NCI-H1930 (cell line): Measurements from ENCODE around the gene VAV2.

Source experiments
- DNase-seq, 2 experiments: peaks; one replicate each; lab custom pipeline; 2025; lab: John Stamatoyannopoulos, UW

Gene VAV2

GRCh38 chr9:133980864-133981588 lies 11.1 kb downstream of the VAV2 start:
- DNase-seq: no peak

- no peak for DNase-seq
These were observed 11.9 kb downstream of the VAV2 start for GRCh38 chr9:133979921-133980863.

- no peak for DNase-seq
These were observed 12.7 kb downstream of the VAV2 start for GRCh38 chr9:133979273-133979920.

- no peak for DNase-seq
These were observed 13.2 kb downstream of the VAV2 start for GRCh38 chr9:133978899-133979272.

- no peak for DNase-seq
These were observed 13.8 kb downstream of the VAV2 start for GRCh38 chr9:133978226-133978898.

GRCh38 chr9:133977421-133978201 lies 14.5 kb downstream of the VAV2 start:
- DNase-seq: no peak

GRCh38 chr9:133976887-133977286 lies 15.2 kb downstream of the VAV2 start:
- DNase-seq: no peak

DNA sequence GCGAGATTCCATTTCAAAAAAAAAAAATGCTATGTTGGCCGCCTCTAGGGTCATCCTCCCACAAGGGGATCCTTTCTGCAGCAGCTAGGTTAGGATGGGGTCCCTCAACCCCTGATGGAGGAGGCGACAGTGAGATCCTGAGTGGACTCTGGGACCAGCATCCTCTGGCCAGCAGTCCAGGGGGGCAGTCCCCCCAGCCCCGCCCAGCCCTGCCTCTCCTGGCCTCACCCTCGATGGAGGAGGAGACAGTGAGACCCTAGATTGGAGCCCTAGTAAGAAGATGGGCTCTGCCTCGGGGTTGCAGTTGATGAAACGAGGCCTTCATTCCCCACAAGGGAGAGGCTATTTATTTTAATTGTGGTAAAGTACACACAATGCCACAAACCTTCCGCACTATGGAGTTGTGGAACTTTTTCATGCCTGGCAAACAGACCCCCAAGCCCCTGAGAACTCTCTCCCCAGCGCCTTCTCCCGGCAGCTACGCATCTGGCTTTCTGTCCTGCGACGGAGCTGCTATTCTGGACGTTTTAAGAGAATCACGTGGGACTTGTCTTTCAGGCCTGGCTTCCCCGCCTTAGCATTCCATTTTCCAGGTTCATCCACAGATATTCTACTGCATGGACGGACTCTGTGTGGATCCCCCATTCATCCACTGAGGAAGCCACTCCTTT lies 15.8 kb downstream of the VAV2 start:
- DNase-seq: no peak

DNA sequence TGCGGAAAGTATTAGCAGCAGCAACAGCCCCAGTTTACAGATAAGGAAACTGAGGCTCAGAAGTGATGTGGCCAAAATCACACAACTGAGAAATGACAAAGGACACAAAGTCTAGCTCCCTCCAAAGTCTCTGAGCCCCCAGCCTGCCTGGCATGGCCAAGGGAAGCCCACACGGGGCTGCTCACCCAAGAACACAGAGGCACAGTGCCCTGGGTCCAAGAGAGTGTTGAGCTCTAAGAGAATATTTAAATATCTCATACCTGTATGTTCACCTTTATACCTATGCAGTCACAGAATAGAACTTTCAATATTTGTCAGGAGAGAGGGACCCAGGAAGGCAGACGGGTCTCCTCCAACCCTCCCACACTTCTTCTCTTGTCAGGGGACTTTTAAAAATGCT lies 16.6 kb downstream of the VAV2 start:
- DNase-seq: no peak

GRCh38 chr9:133974631-133975341 lies 17.3 kb downstream of the VAV2 start:
- DNase-seq: no peak

DNA sequence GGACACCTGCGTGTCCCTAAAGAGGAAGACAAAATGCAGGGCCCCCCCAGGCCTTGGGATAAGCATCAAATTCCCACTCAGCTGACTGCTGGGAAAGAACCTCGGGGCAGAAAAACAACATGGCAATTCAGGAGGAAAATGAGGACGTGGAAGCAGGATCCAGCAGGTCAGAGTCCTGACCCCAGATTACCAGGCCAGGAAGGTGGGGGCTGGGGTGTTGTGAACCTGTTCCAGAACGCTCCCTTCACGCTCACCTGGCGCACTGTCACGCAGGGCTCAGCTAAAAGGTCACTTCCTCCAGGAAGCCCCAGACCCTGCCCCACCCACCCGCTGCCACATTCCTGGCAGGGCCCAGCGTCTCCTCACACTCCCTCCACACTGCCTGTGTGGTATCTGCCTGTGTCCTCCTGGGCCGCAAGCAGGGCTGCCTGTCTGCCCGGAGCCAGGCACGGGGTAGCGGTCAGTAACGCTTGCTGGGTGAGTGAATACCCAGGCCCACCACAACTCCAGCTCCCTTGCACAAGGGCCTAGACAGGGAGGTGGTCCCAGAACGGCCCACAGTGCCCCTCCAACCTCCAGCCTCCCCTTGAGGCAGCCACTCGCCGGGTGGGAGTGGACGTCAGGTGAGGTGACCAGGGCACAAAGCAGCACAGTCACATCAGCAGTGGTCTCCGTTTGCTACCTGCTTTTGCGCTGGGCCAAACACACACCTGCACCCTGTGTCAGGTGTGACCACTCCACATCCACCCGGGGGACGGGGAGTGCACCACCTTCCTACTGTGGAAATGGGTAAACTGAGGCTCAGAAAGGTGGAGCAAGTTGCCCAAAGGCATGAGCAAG lies 18.1 kb downstream of the VAV2 start:
- no peak for DNase-seq

DNA sequence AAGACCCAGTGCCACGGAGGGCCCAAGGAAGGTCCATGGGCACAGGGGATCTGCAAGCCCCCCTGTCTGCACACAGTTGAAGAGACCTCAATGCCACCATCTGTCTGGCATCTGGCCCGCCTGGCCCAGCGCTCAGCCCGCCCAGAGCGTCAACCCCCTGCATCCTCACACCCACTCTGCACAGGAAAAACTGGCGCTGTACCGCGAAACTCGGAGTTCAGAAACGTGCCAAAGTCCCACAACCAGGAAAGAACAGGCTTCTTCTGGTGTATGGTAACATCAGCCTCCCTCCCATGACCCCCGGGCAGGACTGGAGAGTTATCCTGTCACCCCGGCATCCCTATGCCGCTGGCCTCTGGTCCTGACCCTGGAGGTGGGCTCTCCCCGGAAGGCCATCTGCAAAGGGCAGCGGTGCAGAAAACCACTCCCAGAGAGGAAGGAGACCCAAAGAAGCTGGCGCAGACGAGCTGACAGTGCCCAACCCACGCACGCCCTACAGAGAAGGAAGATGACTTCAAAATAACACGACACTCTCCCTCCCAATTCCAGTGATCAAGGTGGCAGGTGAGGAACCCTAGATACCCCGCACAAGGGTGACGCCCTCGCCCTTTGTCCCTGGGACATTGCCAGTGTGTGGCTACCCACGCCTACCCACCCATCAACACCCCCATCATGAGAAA lies 18.9 kb downstream of the VAV2 start:
- no peak for DNase-seq

- DNase-seq: no peak
These were observed 19.9 kb downstream of the VAV2 start for GRCh38 chr9:133971981-133972941.

- no peak for DNase-seq
These were observed 20.8 kb downstream of the VAV2 start for GRCh38 chr9:133971121-133971951.

DNA sequence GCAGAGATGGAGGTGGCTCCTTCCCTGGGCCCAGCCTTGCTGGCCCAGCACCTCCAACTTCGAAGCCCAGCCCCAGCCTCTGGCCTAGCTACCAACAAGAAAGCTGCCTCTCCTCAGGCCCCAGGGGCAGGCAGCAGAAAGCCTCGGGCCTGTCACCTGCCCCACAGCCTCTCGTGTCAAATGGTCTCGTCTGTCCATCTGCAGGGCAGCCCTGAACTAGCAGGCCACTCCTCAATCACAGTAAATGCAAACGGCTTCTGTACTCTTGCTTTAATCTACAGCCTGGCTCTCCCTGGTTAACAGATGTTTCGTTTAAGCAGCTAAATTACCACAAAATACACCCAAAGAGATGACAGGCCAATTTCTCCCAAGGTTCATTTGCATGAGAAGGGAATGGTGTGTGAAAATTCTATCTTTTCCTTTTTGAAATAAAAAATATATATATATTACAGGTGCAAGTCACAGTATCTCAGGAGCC lies 21.5 kb downstream of the VAV2 start:
- DNase-seq: no peak
